GM19324 (cell line): ENCODE results near the gene TMEM242.
"Not testable (repeated sequence)": the region's sequence is repeated elsewhere in the genome, so short reads cannot be mapped to it uniquely, and the experiment has no call there.

Experiments
- ATAC-seq: cut with Tn5 transposase; IDR thresholded peaks from one replicate; pipeline ENCODE4 v1.9.1; 2021; ENCODE audit warnings: mild to moderate bottlenecking, moderate library complexity; ENCODE audit not compliant: unreplicated experiment, low FRiP score

Gene TMEM242

DNA sequence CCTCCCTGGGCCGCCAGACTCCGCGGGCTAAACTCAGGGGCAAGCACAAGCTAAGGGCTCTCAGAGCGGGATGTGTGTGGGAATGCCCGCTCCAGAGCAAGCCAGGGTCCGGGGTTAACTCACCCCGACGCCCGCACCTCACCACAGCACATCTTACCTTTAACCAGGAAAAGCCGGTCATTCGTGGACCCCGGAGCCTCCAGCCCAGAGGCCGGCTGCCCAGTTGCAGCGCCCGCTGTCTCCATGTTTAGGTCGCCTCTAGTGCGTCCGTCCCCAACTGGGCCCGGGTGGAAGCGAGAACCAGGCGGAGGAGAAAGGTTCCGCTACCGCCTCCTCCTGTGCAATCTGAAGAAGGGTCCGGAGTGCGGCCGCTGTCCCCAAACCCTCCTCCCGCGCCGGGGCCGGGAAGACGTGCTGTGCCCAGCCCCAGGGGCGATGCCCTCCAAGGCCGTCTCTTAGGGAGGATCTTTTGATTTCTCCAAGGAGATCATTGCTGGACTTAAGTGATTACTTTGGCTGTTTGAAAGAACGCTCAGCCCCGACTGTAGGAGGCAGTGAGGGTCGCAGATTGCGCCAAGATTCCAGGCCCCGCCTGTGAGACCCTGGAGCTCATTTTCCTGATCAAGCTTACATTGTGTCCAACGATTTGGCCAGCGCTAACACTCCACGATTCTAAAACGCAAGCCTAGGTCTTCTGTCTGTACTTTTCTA lies at the start of gene TMEM242:
TMEM242 (minus strand) TSS at position 265 of the 711 bp plus-strand sequence; CDS start at position 245, 20 bp downstream.
- ATAC-seq: peak; percentile 89

DNA sequence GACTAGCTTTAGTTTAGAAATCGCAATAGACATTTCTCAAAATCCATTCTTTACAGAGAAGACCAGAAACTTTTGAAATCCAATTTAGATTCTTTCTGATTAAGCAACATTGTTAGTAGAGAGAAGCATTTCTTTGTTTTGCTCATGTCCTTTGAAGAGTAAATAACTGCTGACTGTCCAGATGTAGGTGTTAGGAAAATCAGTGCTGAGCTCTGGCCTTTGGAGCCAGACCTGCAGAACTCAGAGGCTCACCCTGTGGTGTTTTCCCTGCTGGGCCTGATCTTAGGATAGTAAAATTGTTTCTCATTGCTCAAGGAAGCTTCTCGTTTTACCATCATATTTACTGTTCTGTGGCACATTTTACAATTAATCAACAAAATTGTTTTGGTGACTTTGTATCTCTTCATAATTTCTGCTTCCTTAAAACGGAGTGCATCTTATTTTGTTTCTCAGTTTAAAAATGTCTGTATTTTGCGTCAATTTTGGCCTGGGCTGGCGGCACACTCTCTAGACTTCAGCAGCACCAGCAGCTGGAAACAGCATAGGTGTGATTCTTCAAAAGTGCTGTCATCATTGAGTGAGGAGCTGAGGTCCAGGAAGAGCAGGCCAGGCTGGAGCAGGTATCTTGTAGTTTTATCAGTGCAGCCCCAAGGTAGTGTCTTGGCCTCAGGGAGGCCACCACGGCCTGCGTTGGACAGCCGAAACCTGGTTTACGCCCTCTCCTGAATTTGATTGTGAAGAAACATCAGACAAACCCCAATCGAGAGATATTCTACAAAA lies 49.4 kb upstream of the TMEM242 start:
- no peak for ATAC-seq

DNA sequence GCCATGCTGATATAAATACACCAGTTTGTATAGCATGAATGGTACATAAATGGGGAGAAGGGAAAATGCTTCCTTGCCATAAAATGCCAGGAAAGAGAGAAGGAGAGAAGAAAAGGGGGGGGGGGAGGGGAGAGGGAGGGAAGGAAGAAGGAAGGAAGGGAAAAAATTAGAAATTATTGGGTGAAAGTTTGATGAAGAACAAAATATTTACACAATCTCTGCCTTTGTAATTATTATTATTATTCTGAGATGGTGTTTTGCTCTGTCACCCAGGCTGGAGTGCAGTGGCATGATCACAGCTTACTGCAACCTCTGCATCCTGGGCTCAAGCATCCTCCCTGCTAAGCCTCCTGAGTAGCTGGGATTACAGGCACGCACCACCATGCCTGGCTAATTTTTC lies 47.4 kb upstream of the TMEM242 start:
- ATAC-seq: no peak

DNA sequence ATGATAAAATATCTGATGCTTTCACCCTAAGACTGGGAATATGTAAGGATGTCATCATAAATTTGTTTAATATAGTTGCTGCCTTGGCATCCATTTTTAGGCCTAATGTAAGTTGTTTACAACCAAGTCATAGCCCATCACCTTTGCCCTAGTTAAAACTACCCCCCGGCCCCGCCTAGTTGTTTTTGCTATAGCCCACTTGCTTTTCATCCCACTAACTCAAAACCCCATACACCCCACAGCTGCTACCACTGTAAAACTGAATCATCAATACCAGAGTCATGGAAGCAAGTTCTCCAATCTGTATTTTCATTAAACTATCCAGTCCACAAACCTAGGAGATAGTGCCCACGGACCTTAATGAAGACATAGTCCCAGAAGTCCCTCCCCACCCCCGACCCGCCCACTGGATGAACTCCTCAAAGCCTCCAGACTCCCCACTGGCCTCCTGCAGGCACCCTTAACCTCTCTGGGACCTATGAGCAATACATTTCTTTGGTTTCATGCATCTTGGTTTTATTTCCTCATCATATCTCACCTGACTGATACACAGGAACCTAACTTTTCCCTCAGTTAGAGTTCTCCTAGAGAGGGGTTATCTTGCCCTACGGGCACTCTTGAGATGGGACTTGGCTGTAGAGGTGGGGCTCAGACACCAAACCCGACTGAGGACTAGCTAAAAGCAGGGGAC lies 45.2 kb upstream of the TMEM242 start:
- ATAC-seq: no peak

DNA sequence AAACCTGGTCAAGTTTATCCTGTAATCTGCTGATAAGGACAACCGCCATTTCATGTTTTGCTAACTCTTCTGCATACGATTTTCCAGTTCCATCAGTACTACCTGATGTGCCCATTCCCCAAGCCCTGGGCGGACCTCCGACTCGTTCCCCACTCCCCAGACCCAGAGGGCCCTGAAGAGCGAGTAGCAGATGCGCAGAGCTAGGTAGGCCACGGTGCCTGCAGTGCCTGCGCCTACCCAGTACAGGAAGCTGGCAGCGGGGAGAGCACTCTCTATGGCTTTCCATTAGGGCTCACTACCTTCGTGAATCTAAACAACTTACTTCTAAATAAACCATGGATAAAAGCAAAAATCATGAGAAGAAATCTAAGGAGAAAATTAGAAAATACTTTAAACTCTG lies 43.3 kb upstream of the TMEM242 start:
- ATAC-seq: no peak

DNA sequence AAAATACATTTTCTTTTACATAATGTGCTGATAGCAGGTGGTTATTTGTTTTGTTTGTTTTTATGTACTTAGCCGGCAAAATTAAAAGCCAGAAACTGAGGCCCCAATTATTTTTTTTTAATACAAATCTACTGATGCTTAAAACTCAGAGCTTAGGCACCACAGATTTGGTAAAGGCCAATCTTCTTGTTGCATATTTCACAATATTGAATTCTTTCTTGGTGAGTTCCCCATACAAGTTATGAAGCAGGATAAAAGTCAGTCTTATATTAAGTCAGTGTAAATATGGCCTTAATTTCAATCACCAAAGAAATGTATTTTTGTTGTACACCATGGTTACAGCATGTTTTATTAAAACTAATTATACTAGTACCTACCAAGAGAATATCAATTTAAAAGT lies 41.4 kb upstream of the TMEM242 start:
- ATAC-seq: no peak

DNA sequence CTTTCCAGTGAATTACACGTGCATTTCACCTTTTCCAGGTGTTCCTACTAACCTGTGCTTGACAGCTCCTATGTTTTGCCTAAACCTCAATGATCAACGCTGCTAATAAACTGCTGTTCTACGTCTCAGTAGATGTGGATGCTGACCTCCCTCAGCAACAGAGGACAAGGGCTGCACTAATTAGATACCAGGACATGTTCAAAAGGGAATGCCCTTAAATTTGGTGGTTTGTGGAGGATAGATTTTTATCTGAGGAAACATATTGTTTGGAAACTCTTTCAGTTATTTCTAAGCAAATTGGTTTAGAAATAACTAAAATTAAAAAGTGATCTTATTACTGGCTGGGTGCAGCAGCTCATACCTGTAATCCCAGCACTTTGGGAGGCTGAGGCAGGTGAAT lies 38.6 kb upstream of the TMEM242 start:
- ATAC-seq: no peak

DNA sequence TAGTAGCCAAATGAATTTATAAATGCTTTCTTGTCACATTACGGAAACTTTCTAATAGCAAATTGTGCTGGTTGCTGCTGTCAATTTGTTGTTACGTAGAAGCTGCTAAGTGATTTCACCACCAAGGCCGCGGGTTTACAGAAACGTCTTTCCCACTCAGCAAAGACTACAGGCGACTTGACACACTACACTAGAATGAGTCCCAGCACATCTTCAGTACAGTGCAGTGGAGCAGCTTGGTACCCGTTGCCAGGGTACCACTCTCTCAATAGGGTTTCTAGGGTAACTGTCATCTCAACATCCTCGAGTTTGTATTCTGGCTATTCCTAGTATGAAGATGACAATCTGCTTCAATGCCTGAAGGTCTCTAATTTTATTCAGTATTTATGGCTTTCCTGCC lies 35.0 kb upstream of the TMEM242 start:
- no peak for ATAC-seq

DNA sequence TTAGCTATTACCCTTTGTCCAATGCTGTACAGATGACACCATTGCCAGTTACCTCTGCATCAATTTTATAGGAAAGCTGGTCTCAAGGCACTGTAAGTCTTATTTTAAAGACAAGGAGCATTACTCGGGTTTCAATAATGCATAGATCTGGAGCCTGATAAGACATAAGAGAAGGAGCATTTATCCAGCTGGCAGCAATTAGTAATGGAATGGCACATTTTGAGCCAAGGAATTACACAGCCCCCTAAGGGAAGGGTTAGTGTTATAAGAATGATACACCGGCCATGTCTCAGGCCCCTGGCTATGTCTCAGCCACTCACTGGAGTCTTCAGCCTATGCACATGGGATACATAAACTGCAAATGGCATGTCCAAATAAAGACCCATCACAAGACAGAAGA lies 23.1 kb upstream of the TMEM242 start:
- no peak for ATAC-seq

DNA sequence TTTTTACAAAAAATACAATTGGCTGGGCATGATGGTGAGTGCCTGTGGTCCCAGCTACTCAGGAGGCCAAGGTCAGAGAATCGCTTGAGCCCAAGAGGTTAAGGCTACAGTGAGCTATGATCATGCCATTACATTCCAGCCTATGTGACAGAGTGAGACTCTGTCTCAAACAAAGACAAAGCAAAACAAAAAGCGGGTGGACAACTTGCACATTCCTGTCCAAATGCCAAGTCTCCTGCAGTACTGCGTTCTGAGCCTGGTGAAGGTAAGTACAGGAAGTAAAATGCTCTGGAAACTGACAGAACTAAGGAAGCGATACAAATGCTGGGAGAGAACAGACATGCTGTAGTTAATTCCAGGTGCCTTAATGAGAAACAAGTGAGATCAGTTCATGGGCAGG lies 20.4 kb upstream of the TMEM242 start:
- no peak for ATAC-seq

DNA sequence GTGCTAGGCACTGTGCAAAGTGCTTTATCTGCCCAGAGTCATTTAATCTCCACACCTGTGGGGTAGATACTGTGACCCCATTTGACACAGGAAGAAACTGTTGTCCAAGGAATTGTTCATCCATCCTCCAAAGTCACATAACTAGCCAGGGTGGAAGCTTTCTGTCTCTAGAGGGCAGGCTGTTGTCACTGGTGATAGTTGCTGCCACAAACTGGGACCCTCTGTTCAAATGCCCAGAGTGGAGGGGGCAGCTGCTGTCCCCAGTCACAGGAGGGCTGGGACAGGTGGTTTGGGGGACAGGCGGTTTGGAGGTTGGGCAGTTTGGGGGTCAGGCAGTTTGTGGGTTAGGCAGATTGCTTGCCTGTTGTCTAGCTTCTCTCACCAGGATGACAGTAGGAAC lies 16.1 kb upstream of the TMEM242 start:
- ATAC-seq: no peak

DNA sequence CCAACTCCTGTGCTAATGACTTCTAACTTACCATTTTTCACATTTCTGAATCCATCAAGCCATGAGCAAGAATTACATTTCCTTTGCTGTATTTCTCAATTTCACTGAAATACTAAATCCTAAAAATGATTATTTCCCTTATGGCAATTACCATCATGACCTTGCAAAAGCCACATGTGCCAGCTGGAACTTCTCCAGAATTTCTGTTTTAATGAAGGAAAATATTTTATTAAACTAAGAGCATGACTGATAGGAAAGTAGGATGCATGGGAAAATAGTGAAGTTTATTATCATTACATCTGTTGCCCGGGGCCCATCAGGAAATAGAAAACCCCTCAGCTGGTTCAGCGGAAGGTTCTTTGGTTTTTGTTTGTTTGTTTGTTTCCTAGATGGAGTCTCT lies 14.4 kb upstream of the TMEM242 start:
- ATAC-seq: no peak

DNA sequence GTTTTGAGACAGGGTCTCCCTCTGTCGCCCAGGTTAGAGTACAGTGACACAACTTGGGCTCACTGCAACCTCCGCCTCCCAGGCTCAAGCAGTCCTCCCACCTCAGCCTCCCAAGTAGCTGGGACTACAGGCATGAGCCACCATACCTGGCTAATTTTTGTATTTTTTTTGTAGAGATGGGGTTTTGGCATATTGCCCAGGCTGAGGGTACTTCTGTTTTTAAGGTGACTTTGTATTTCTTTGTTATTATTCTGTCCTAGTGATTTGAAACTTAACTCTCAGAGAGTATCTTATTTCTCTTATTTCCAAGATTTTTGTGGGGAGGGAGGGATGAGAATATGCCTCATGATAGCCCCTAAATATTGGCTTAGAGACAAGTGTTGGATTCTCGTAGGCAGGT lies 14.0 kb upstream of the TMEM242 start:
- ATAC-seq: not testable (repeated sequence)

DNA sequence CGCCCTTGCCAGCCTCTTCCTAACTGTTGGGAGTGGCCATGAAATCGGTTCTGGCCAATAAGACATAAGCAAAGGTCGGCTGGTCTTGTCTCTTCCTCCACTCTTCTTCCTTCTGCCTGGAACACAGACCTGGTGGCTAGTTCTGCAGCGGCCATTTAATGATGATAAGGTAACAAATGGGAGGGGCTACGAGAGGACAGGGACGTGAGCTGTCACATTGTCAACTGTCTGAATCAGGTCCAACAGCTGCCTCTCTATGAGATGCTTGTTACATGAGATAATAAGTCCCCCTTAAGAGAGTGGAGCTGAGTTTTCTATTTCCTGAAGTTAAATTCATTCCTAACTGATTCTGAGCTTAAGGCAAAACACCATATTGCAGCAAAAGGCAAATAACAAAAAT lies 12.5 kb upstream of the TMEM242 start:
- ATAC-seq: no peak

DNA sequence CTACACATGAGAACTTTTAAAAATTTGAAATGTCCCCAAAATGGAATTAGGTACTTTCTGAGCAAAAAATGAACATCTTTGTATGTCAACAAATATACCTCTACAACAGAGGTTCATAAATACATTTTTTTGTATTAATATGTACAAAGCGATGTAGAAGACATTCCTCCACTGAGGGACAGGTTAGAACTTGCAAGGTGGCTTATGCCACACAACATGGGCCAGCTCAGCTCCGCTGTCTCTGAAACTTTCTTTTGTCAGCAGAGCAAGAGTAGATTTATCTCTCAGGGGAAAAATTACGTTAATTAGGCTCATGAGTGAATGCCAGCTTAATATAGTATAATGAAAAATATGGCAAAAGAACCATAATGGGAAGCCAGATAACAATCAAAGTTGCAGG lies 10.6 kb upstream of the TMEM242 start:
- ATAC-seq: no peak

DNA sequence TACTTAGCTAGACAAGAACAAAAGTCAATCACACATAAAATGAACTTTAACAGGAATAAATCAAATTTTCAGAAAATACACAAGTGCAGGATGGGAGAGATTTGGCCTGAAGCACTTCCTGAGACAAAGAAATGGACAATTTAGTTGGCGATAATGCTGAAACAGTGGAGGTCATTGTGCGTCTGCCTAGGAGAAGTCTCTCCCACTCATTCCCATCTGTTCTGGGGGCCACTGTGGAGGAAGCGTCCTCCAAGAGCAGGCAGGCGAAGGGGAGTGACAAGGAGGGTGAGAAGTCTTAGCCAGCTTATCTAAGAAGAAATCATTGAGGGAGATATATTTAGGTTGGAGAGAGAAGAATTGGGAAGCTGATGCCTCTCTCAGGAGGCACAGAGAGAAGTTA lies 10.2 kb upstream of the TMEM242 start:
- ATAC-seq: no peak

DNA sequence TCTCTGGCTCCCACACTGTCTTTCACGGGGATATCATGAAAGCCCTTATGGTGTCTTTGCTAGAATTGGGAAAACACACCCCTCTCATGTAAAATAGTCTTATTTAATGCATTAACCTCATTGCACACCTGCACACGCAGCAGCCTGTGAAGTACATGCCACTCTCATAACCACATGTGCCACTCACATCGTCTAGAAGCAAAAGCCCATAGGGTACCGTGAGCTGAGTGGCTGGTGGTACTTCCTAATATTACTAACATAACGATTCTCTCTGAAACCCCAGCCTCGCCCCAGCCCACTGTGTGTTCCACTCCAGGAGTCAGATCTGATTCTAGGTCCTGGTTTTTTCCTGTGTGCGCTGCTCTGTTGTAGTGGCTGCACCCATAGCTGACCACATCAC lies 9.5 kb upstream of the TMEM242 start:
- no peak for ATAC-seq

DNA sequence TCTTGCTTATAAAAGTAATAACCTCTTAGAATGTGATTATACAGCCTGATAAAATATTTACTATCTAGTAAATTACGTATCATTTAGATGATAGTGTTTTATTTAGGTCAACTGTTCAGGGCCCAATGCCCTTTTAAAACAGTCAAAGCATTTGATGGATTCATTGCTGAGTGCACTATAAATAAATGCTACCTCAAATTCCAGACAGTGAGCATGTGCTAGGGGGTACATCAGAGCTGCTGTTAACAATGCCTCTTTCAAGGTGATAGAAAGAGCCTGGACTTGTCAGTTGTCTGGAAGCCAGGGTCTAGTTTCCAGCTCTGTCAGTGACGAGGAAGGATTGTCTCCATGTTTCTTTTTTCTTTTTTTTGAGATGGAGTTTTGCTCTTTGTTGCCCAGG lies 7.5 kb upstream of the TMEM242 start:
- ATAC-seq: no peak

DNA sequence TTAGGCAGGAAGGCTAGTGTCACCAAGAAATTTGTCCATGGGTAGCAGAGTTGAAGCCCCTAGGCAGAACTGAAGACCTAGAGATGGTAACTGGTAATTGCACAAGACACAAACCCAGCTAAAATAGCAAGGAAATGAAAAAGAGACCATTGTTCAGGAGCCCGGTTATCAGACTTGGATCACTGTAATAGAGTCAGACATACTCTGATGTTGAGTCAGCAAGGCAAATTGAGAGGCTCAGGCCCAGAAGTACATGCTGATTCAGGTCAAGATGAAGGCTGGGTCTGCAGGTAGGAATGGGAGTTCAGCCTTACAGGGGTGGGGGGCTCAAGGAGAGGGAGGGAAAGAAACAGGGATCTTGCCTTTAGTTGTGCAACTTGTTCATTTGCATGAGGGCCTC lies 6.5 kb upstream of the TMEM242 start:
- no peak for ATAC-seq

DNA sequence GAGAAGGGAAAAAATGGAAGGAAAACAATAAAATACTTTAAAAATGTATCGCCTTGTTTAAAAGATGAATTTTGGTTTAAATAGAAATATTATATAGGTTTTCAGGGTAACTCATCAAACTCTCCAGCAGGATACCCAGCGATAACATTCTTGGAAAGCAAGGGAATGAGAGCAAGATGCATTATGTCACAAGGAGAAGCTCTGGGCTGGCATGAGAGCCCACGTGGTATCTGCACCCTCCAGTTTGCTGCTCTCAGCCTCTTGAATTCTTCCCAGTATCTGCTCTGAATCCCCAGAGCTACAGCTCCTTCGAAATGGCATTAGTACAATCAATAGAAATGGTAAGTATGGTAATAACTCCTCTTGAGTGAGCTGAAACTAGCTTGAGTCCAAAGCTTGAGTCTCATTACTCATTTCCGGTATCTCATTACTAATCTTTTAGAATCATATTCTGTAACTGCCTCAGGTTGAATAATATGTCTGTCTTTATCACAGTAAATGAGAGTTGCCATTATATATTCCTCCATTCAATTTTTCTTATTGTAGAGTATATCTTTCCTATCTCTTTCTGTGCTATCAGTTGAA lies 4.9 kb upstream of the TMEM242 start:
- ATAC-seq: no peak

DNA sequence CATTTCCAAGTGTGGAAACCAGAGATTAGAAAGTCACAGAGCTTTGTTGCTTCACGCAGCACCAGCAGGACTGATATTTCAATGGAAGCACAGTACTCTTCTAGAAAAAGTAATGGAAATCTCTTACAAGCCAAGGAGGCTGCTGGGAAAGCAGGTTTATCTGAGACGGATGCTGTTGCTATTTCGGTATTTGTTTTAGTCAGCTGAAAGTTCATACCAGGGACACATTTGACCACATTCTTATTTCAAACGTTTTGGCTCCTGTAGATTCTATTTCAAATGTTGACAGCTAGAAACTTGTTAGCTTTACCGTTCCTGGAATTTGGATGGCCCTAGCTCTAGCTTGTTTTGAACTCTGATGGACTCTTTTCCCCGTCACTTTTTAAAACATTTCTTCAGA lies 3.7 kb upstream of the TMEM242 start:
- ATAC-seq: no peak
